A673 (cell line): Measurements from ENCODE around the gene DEFB129.

ENCODE experiments used
- EZH2 ChIP-seq: fragments of 200-600 bp; sonication (generic); IDR thresholded peaks from 2 replicates; pipeline ENCODE4 v1.6.1; 2017; ENCODE audit warnings: borderline replicate concordance, low read depth, mild to moderate bottlenecking, mixed read lengths, antibody characterized with exemption, low read length; ENCODE audit not compliant: poor library complexity, severe bottlenecking
- TF ChIP-seq, protein P1 (sequence below): fragments of 300-800, 200-600 bp; sonication (generic); conservative IDR thresholded peaks from 2 replicates; pipeline ENCODE4 v1.5.1; 2017; ENCODE audit warnings: low read depth, mild to moderate bottlenecking, antibody characterized with exemption, low read length, moderate library complexity, mixed read lengths

DNA sequence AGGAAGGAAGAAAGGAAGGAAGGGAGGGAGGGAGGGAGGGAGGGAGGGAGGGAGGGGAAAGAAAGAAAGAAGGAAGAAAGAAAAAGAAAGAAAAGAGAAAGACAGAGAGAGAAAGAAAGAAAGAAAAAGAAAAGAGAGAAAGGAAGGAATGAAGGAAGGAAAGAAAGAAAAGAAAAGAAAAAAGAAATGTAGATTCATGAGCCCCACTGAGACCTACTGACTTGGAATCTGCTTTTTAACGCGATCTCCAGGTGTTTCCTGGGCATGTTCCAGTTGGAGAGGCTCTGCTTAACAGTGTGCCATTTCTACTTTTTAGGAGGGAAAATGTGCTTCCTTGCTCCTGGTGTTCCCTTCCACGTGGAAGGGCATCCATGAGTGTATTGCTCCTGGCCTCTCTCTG, 46.8 kb downstream of the DEFB129 start:
- no peak for TF ChIP-seq EZH2
- TF ChIP-seq, protein P1, sequence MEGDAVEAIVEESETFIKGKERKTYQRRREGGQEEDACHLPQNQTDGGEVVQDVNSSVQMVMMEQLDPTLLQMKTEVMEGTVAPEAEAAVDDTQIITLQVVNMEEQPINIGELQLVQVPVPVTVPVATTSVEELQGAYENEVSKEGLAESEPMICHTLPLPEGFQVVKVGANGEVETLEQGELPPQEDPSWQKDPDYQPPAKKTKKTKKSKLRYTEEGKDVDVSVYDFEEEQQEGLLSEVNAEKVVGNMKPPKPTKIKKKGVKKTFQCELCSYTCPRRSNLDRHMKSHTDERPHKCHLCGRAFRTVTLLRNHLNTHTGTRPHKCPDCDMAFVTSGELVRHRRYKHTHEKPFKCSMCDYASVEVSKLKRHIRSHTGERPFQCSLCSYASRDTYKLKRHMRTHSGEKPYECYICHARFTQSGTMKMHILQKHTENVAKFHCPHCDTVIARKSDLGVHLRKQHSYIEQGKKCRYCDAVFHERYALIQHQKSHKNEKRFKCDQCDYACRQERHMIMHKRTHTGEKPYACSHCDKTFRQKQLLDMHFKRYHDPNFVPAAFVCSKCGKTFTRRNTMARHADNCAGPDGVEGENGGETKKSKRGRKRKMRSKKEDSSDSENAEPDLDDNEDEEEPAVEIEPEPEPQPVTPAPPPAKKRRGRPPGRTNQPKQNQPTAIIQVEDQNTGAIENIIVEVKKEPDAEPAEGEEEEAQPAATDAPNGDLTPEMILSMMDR = no peak
